Measurements from ENCODE around the gene EEFSEC. TPM values are rescaled to one million over a fixed set of nuclear protein-coding genes. Genes with fewer than 3 reads are reported as not detected.

EEFSEC gene
- total RNA-seq, 1 donor from 2014 or later = 12.6 TPM

- Histone ChIP-seq H3K36me3 (ENCODE audit: control insufficient read depth, insufficient read depth, low read length) (no peaks in the 10 kb centered on the region), H3K27me3 (ENCODE audit: control insufficient read depth, insufficient read depth, low read length) (no peaks in the 10 kb centered on the region), H3K4me3 (ENCODE audit: low read depth, low read length) (no peak overlapping the region)
- no peak for DNase-seq (ENCODE audit: low read depth)
- TF ChIP-seq, protein P1, sequence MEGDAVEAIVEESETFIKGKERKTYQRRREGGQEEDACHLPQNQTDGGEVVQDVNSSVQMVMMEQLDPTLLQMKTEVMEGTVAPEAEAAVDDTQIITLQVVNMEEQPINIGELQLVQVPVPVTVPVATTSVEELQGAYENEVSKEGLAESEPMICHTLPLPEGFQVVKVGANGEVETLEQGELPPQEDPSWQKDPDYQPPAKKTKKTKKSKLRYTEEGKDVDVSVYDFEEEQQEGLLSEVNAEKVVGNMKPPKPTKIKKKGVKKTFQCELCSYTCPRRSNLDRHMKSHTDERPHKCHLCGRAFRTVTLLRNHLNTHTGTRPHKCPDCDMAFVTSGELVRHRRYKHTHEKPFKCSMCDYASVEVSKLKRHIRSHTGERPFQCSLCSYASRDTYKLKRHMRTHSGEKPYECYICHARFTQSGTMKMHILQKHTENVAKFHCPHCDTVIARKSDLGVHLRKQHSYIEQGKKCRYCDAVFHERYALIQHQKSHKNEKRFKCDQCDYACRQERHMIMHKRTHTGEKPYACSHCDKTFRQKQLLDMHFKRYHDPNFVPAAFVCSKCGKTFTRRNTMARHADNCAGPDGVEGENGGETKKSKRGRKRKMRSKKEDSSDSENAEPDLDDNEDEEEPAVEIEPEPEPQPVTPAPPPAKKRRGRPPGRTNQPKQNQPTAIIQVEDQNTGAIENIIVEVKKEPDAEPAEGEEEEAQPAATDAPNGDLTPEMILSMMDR (IDR thresholded peaks at IDR 0.05; ENCODE audit: insufficient read depth, low read length, poor library complexity, severe bottlenecking) = no peak
Measured at GRCh38 chr3:128328546-128329458, 175.5 kb downstream of the EEFSEC start.

GRCh38 chr3:128329491-128330213 lies 176.4 kb downstream of the EEFSEC start:
- Histone ChIP-seq H3K27me3 (ENCODE audit: control insufficient read depth, insufficient read depth, low read length) (no peaks in the 10 kb centered on the region), H3K36me3 (ENCODE audit: control insufficient read depth, insufficient read depth, low read length) (no peaks in the 10 kb centered on the region), H3K4me3 (ENCODE audit: low read depth, low read length) (no peak overlapping the region)
- no peak for DNase-seq (ENCODE audit: low read depth)
- TF ChIP-seq, protein P1 (IDR thresholded peaks at IDR 0.05; ENCODE audit: insufficient read depth, low read length, poor library complexity, severe bottlenecking) = no peak

- no peaks in the 10 kb centered on the region for H3K36me3 ChIP-seq (ENCODE audit: control insufficient read depth, insufficient read depth, low read length)
- TF ChIP-seq, protein P1 (IDR thresholded peaks at IDR 0.05; ENCODE audit: insufficient read depth, low read length, poor library complexity, severe bottlenecking) = no peak
- DNase-seq (ENCODE audit: low read depth) = no peak
- no peaks in the 10 kb centered on the region for H3K27me3 ChIP-seq (ENCODE audit: control insufficient read depth, insufficient read depth, low read length)
- H3K4me3 ChIP-seq (ENCODE audit: low read depth, low read length) = no peak overlapping the region
Measured at GRCh38 chr3:128330214-128330842, 177.0 kb downstream of the EEFSEC start.

DNA sequence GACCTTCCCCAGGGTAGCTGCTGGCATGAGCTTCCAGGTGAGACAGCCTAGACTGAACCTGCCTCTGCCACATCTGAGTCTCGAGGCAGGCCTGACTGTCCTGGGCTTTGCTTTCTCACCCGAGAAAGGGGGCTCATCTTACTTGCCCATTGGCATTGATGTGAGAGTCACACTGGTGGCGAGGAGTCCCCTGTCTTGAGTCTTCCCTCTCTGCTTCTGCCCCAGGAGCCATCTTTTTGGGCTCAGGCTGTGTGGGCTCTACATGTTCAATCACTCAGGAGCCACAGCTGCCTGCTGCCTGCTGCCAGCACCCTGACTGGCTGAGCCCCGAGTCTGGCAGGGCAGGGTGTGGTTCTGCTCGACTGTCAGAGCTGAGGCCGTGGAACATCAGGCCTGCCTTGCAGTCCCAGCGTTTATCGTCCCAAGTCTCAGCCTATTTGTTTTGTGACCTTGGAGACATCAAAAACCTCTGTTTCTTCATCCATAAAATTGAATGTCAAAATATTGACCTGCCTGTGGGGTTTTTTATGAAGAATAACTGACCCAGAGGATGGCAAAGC lies 180.9 kb downstream of the EEFSEC start:
- no peaks in the 10 kb centered on the region for H3K27me3 ChIP-seq (ENCODE audit: control insufficient read depth, insufficient read depth, low read length)
- TF ChIP-seq, protein P1 (IDR thresholded peaks at IDR 0.05; ENCODE audit: insufficient read depth, low read length, poor library complexity, severe bottlenecking) = no peak
- no peaks in the 10 kb centered on the region for H3K36me3 ChIP-seq (ENCODE audit: control insufficient read depth, insufficient read depth, low read length)
- DNase-seq (ENCODE audit: low read depth) = no peak
- no peak overlapping the region for H3K4me3 ChIP-seq (ENCODE audit: low read depth, low read length)

- TF ChIP-seq, protein P1 (IDR thresholded peaks at IDR 0.05; ENCODE audit: insufficient read depth, low read length, poor library complexity, severe bottlenecking) = no peak
- Histone ChIP-seq H3K4me3 (ENCODE audit: low read depth, low read length) (no peak overlapping the region), H3K36me3 (ENCODE audit: control insufficient read depth, insufficient read depth, low read length) (no peaks in the 10 kb centered on the region), H3K27me3 (ENCODE audit: control insufficient read depth, insufficient read depth, low read length) (no peaks in the 10 kb centered on the region)
- DNase-seq (ENCODE audit: low read depth) = no peak
Measured at GRCh38 chr3:128334766-128335165, 181.5 kb downstream of the EEFSEC start.
